GM13976 (cell line): Measurements from ENCODE around the gene DNPH1.

ENCODE experiments used
- DNase-seq: peaks from one replicate; pipeline ENCODE4 v3.0.0; 2012; ENCODE audit warnings: low spot score
- CTCF ChIP-seq: IDR thresholded peaks from 2 replicates; pipeline ENCODE4 v1.5.1; 2012; ENCODE audit warnings: borderline replicate concordance, mild to moderate bottlenecking; ENCODE audit not compliant: insufficient read depth; ENCODE audit errors: extremely low read depth, missing control alignments, control extremely low read depth
- in situ Hi-C: fragments of 300-500 bp; cut with MboI; formaldehyde crosslinking; loops from one replicate; pipeline ENCODE4 v1.12.0; 2022; ENCODE audit warnings: low sequenced_read_pairs, mixed read lengths, inconsistent platforms; ENCODE audit not compliant: unreplicated experiment

DNPH1 gene

GRCh38 chr6:43216200-43216599, 13.1 kb downstream of the DNPH1 start:
- DNase-seq, result no peak
- no peak for TF ChIP-seq CTCF
- in situ Hi-C loops, result no loop called here

GRCh38 chr6:43215066-43215465, 14.2 kb downstream of the DNPH1 start:
- TF ChIP-seq CTCF, result no peak
- in situ Hi-C loops, result no loop called here
- no peak for DNase-seq

GRCh38 chr6:43213431-43213830, 15.8 kb downstream of the DNPH1 start:
- DNase-seq, result no peak
- in situ Hi-C loops, result no loop called here

GRCh38 chr6:43211955-43212354, 17.3 kb downstream of the DNPH1 start:
- in situ Hi-C loops, result no loop called here

More at GRCh38 chr6:43213431-43213830, 15.8 kb downstream of the DNPH1 start:
- no peak for TF ChIP-seq CTCF

GRCh38 chr6:43207286-43207685, 22.0 kb downstream of the DNPH1 start:
- DNase-seq, result no peak
- TF ChIP-seq CTCF, result no peak
- in situ Hi-C loops, result no loop called here

More at GRCh38 chr6:43211955-43212354, 17.3 kb downstream of the DNPH1 start:
- TF ChIP-seq CTCF, result no peak
- DNase-seq, result no peak

GRCh38 chr6:43205849-43206248, 23.4 kb downstream of the DNPH1 start:
- in situ Hi-C loops, result no loop called here
- no peak for DNase-seq
- no peak for TF ChIP-seq CTCF
